Stomach (tissue), 9 donors: ENCODE results near the gene PPP4R3A. TPM values are rescaled to one million over a fixed set of nuclear protein-coding genes. Genes with fewer than 3 reads are reported as not detected.

Experiments
- DNase-seq, 2 donors: peaks; one replicate each; pipeline versions ENCODE4 v3.0.0 to v3.0.0-alpha.2; 2013 to 2019
- H3K27ac ChIP-seq, 5 donors: fragments of 200-600 bp in 4 of 5; sonication (generic) in 4 of 5; one replicate each; pipeline ENCODE4 v1.5.1; 2013 to 2019; ENCODE audit warnings: mild to moderate bottlenecking in 1 of 5, moderate library complexity in 1 of 5
- H3K27me3 ChIP-seq, 3 donors: fragments of 200-600 bp; sonication (generic); one replicate each; pipeline ENCODE4 v1.5.1; 2017 to 2019; ENCODE audit warnings: mixed run types in 1 of 3
- H3K36me3 ChIP-seq, 4 donors: fragments of 200-600 bp; sonication (generic); 1 replicate in 3 of 4; 2 replicates in 1 of 4; pipeline ENCODE4 v1.5.1; 2016 to 2019
- H3K4me1 ChIP-seq, 4 donors: fragments of 200-600 bp; sonication (generic); one replicate each; pipeline ENCODE4 v1.5.1; 2016 to 2019
- H3K4me3 ChIP-seq, 4 donors: fragments of 200-600 bp; sonication (generic) in 3 of 4; one replicate each; pipeline ENCODE4 v1.5.1; 2016 to 2019; ENCODE audit warnings: mild to moderate bottlenecking in 1 of 4
- H3K9me3 ChIP-seq, 4 donors: fragments of 200-600 bp; sonication (generic); one replicate each; pipeline ENCODE4 v1.5.1; 2016 to 2019
- CTCF ChIP-seq, 7 experiments: fragments of 450-650 bp in 4 of 7; fragments of 200-600 bp in 3 of 7; sonication (generic) in 3 of 7; IDR thresholded peaks; one replicate each; pipeline ENCODE4 v1.5.1; 2016 to 2019; ENCODE audit warnings: antibody characterized with exemption in 7 of 7, control low read depth in 2 of 7, mild to moderate bottlenecking in 1 of 7
- EP300 ChIP-seq: sonication (generic); formaldehyde crosslinking; IDR thresholded peaks from one replicate; pipeline ENCODE4 v1.6.1; 2017; ENCODE audit warnings: antibody characterized with exemption
- POLR2A ChIP-seq, 4 donors: fragments of 450-650 bp; IDR thresholded peaks; one replicate each; pipeline ENCODE4 v1.6.1; 2016; ENCODE audit warnings: antibody characterized with exemption in 4 of 4, control low read depth in 2 of 4, mild to moderate bottlenecking in 1 of 4, moderate library complexity in 1 of 4
- POLR2AphosphoS5 ChIP-seq, 3 donors: sonication (generic); formaldehyde crosslinking; IDR thresholded peaks; one replicate each; pipeline ENCODE4 v1.6.1; 2016; ENCODE audit warnings: antibody characterized with exemption in 3 of 3
- WGBS, 5 donors: extraction: QIAGEN DNeasy Blood & Tissue Kit in 3 of 5; methylation state at CpG; one replicate each; pipeline versions ENCODE4 v1.1.5 to v1.1.7; 2013 to 2018; 5-methylcytosine and 5-hydroxymethylcytosine counted together
- intact Hi-C: fragments of 100-400 bp; cut with DNase I; formaldehyde crosslinking; loops from one replicate; pipeline ENCODE4 v1.15.1; 2023; ENCODE audit warnings: low total_unique reads
- polyA plus RNA-seq, 3 donors: library from polyadenylated mRNA; stranded (reverse); fragments of 200-250 nt; gene quantifications; one replicate each; pipeline ENCODE4 v1.2.3, GENCODE V29; 2013
- total RNA-seq, 5 donors: library from RNA; depleted of rRNA; stranded (reverse); fragments of >200 nt; gene quantifications; one replicate each; pipeline versions ENCODE4 v1.1.0 to v1.2.3, GENCODE V29; 2014 to 2016
- donor health status: healthy with polysubstance abuse.
- donor health status: Bipolar disorder and iron deficiency.
- donor health status: healthy.

PPP4R3A gene
- total and polyA plus RNA-seq, 8 donors: 35.7 to 145 (median 68.2) TPM

- H3K9me3 ChIP-seq: peaks cover 0 to 10% (median 5%) of the 10 kb centered on the region in 4 donors
- no peaks in the 10 kb centered on the region for H3K4me1 ChIP-seq
- H3K27me3 ChIP-seq: no peaks in the 10 kb centered on the region
- H3K27ac ChIP-seq: no peak overlapping the region
- H3K4me3 ChIP-seq: no peak overlapping the region
- 80 to 94% (median 91%) methylated on average over 3 of the region's 3 CpGs for WGBS, 5 donors
- no peak for TF ChIP-seq CTCF (IDR thresholded peaks at IDR 0.05)
- no peak for TF ChIP-seq POLR2A (IDR thresholded peaks at IDR 0.05)
- TF ChIP-seq POLR2AphosphoS5 (IDR thresholded peaks at IDR 0.05): no peak
- TF ChIP-seq EP300: no peak
- intact Hi-C loops: no loop called here
- no peaks in the 10 kb centered on the region for H3K36me3 ChIP-seq
- no peak for DNase-seq
Observed at GRCh38 chr14:91523972-91524371, 13.9 kb upstream of the PPP4R3A start.

GRCh38 chr14:91521061-91521640, 11.0 kb upstream of the PPP4R3A start:
- H3K36me3 ChIP-seq: no peaks in the 10 kb centered on the region
- intact Hi-C loops: no loop called here

GRCh38 chr14:91520138-91520537, 10.0 kb upstream of the PPP4R3A start:
- H3K9me3 ChIP-seq: peaks cover 0 to 10% (median 5%) of the 10 kb centered on the region in 4 donors
- intact Hi-C loops: no loop called here
- no peak for TF ChIP-seq EP300
- no peak for TF ChIP-seq POLR2A (IDR thresholded peaks at IDR 0.05)
- TF ChIP-seq CTCF (IDR thresholded peaks at IDR 0.05): no peak
- no peak for DNase-seq
- WGBS, 5 donors: 83 to 100% (median 89%) methylated on average over 2 of the region's 2 CpGs
- no peak overlapping the region for H3K27ac ChIP-seq
- H3K36me3 ChIP-seq: no peaks in the 10 kb centered on the region
- no peak overlapping the region for H3K4me3 ChIP-seq
- H3K4me1 ChIP-seq: no peaks in the 10 kb centered on the region
- no peaks in the 10 kb centered on the region for H3K27me3 ChIP-seq

More at GRCh38 chr14:91521061-91521640, 11.0 kb upstream of the PPP4R3A start:
- TF ChIP-seq POLR2A (IDR thresholded peaks at IDR 0.05) (no peak), CTCF (IDR thresholded peaks at IDR 0.05) (no peak), EP300 (no peak), POLR2AphosphoS5 (IDR thresholded peaks at IDR 0.05) (no peak)
- H3K27ac ChIP-seq: no peak overlapping the region
- no peaks in the 10 kb centered on the region for H3K27me3 ChIP-seq
- no peak for DNase-seq
- peaks cover 0 to 10% (median 5%) of the 10 kb centered on the region in 4 donors for H3K9me3 ChIP-seq
- no peak overlapping the region for H3K4me3 ChIP-seq
- no peaks in the 10 kb centered on the region for H3K4me1 ChIP-seq

- 88 to 93% (median 90%) methylated on average over 6 of the region's 6 CpGs for WGBS, 5 donors
- no peaks in the 10 kb centered on the region for H3K4me1 ChIP-seq
- TF ChIP-seq EP300: no peak
- no peak for TF ChIP-seq CTCF (IDR thresholded peaks at IDR 0.05)
- no peak for TF ChIP-seq POLR2AphosphoS5 (IDR thresholded peaks at IDR 0.05)
- TF ChIP-seq POLR2A (IDR thresholded peaks at IDR 0.05): no peak
- no peak overlapping the region for H3K27ac ChIP-seq
- H3K4me3 ChIP-seq: no peak overlapping the region
- intact Hi-C loops: no loop called here
- H3K36me3 ChIP-seq: no peaks in the 10 kb centered on the region
- no peak for DNase-seq
- peaks cover 0 to 10% (median 5%) of the 10 kb centered on the region in 4 donors for H3K9me3 ChIP-seq
- H3K27me3 ChIP-seq: no peaks in the 10 kb centered on the region
Observed at GRCh38 chr14:91519239-91520036, 9.3 kb upstream of the PPP4R3A start.
